ENCODE data around the gene KRTAP9-6. TPM values are rescaled to one million over a fixed set of nuclear protein-coding genes. Genes with fewer than 3 reads are reported as not detected.

Gene KRTAP9-6
- total RNA-seq, 4 donors from 2014 or later, result not detected

DNA sequence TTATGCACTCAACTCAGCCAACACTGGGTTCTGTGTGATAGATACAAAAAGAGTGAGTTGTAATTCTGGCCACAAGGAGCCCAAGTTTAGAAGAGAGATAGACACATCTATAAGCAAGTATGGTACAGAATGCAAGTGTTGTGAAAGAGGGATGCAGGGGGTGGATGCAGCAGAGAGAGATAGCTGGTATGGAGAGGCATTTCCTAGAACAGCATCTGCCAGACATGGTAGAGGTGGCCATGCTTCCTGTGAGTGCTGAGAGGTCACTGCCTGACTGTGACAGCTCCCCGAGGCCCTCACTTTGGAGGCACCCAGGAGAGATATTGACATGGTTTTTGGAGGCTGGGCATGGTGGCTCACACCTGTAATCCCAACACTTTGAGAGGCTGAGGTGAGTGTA is 45.9 kb downstream of the KRTAP9-6 start:
- no peaks in the 10 kb centered on the region for H3K9me3 ChIP-seq
- H3K36me3 ChIP-seq, result no peaks in the 10 kb centered on the region
- H3K4me3 ChIP-seq, result no peak overlapping the region
- DNase-seq, result no peak
- intact Hi-C loops (cut with DNase I; ENCODE audit: low total_unique reads), result no loop called here
- TF ChIP-seq POLR2A (IDR thresholded peaks at IDR 0.05), result no peak
- TF ChIP-seq CTCF (IDR thresholded peaks at IDR 0.05), result no peak
- no peak overlapping the region for H3K27ac ChIP-seq
- H3K27me3 ChIP-seq, result no peaks in the 10 kb centered on the region
- H3K4me1 ChIP-seq, result no peaks in the 10 kb centered on the region

DNA sequence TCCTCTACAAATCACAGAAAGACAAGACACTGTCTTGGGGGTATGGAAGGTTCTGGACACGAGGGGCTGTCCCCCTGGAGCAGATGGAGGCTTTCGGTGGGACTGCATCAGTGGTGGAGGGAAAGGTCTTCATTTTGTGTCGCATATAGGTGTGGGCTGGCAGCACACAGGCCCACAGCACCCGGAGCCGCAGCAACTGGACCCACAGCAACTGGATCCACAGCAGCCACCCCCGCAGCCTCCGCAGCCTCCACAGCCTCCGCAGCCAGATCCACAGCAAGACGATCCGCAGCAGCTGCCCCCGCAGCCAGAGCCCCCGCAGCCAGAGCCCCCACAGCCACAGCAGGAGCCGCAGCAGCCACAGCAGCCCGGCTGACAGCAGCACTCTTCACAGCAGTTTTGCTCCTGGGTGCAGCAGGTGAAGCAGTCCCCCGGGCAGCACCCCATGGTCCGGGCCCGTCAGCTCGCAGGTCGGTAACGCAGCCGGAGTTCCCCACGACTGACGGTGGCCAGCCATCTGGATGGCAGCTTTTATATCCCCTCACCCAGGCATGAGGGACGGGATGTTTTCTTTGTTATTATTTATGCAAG is 50.1 kb downstream of the KRTAP9-6 start, which contains the start of gene KRTAP17-1:
TSS of gene KRTAP17-1 (minus strand) at position 507 of the 591 bp plus-strand sequence. CDS start at position 447, 60 bp downstream.
- TF ChIP-seq CTCF (IDR thresholded peaks at IDR 0.05) (no peak), POLR2A (IDR thresholded peaks at IDR 0.05) (no peak)
- Histone ChIP-seq H3K4me3 (no peak within 1 kb of the TSS), H3K27ac (no peak within 1 kb of the TSS), H3K9me3 (peaks cover 0 to 7% of the 10 kb centered on the region in 2 donors), H3K27me3 (no peaks in the 10 kb centered on the region), H3K36me3 (no peaks in the 10 kb centered on the region), H3K4me1 (no peaks in the 10 kb centered on the region)
- intact Hi-C loops (cut with DNase I; ENCODE audit: low total_unique reads), result no loop called here
- DNase-seq, result no peak

Small RNAs within 50 kb of the gene (small RNA-seq; reads per million reads assigned to genes)
- not detected for gene KRTAP9-10P

Other genes starting within 250 kb of the KRTAP9-6 start
- not detected for gene KRTAP1-5, start 238.2 kb upstream of the KRTAP9-6 start, total RNA-seq
- not detected for gene KRTAP1-4, start 235.2 kb upstream of the KRTAP9-6 start, total RNA-seq
- gene KRTAP1-3, start 230.5 kb upstream of the KRTAP9-6 start, total RNA-seq, result not detected
- not detected for gene KRTAP1-1, start 223.9 kb upstream of the KRTAP9-6 start, total RNA-seq
- gene KRTAP2-1, start 218.1 kb upstream of the KRTAP9-6 start, total RNA-seq, result not detected
- gene KRTAP2-2, start 210.1 kb upstream of the KRTAP9-6 start, total RNA-seq, result not detected
- not detected for gene KRTAP2-3, start 205.3 kb upstream of the KRTAP9-6 start, total RNA-seq
- not detected for gene KRTAP2-4, start 199.5 kb upstream of the KRTAP9-6 start, total RNA-seq
- gene KRTAP4-7, start 181.2 kb upstream of the KRTAP9-6 start, total RNA-seq, result not detected
- not detected for gene KRTAP4-8, start 167.2 kb upstream of the KRTAP9-6 start, total RNA-seq
- not detected for gene KRTAP4-16, start 163.2 kb upstream of the KRTAP9-6 start, total RNA-seq
- not detected for gene KRTAP4-9, start 160.0 kb upstream of the KRTAP9-6 start, total RNA-seq
- gene KRTAP4-11, start 147.0 kb upstream of the KRTAP9-6 start, total RNA-seq, result not detected
- not detected for gene KRTAP4-12, start 141.2 kb upstream of the KRTAP9-6 start, total RNA-seq
- not detected for gene KRTAP4-6, start 124.8 kb upstream of the KRTAP9-6 start, total RNA-seq
- gene KRTAP4-5, start 115.6 kb upstream of the KRTAP9-6 start, total RNA-seq, result not detected
- not detected for gene KRTAP4-4, start 104.6 kb upstream of the KRTAP9-6 start, total RNA-seq
- gene KRTAP4-3, start 97.2 kb upstream of the KRTAP9-6 start, total RNA-seq, result not detected
- gene KRTAP4-2, start 87.2 kb upstream of the KRTAP9-6 start, total RNA-seq, result not detected
- gene KRTAP4-1, start 80.5 kb upstream of the KRTAP9-6 start, total RNA-seq, result not detected
- gene KRTAP9-1, start 75.5 kb upstream of the KRTAP9-6 start, total RNA-seq, result not detected
- not detected for gene KRTAP9-2, start 38.7 kb upstream of the KRTAP9-6 start, total RNA-seq
- gene KRTAP9-3, start 32.9 kb upstream of the KRTAP9-6 start, total RNA-seq, result not detected
- not detected for gene KRTAP9-8, start 27.4 kb upstream of the KRTAP9-6 start, total RNA-seq
- not detected for gene KRTAP9-4, start 15.7 kb upstream of the KRTAP9-6 start, total RNA-seq
- gene KRTAP9-9, start 10.0 kb upstream of the KRTAP9-6 start, total RNA-seq, result not detected
- not detected for gene KRTAP9-7, start 10.3 kb downstream of the KRTAP9-6 start, total RNA-seq
- gene KRTAP29-1, start 37.5 kb downstream of the KRTAP9-6 start, total RNA-seq, result not detected
- gene KRTAP16-1, start 43.9 kb downstream of the KRTAP9-6 start, total RNA-seq, result not detected
- not detected for gene KRTAP17-1, start 50.3 kb downstream of the KRTAP9-6 start, total RNA-seq
- not detected for gene KRT33A, start 85.5 kb downstream of the KRTAP9-6 start, total RNA-seq
- not detected for gene KRT33B, start 104.4 kb downstream of the KRTAP9-6 start, total RNA-seq
- under 1 TPM in 1 of 4 donors, not detected in 3; 0.28 TPM for gene KRT34, start 116.9 kb downstream of the KRTAP9-6 start, total RNA-seq
- gene KRT31, start 132.2 kb downstream of the KRTAP9-6 start, total RNA-seq, result not detected
- not detected for gene KRT37, start 159.2 kb downstream of the KRTAP9-6 start, total RNA-seq
- not detected for gene KRT38, start 175.6 kb downstream of the KRTAP9-6 start, total RNA-seq
- gene KRT32, start 202.0 kb downstream of the KRTAP9-6 start, total RNA-seq, result not detected
- not detected for gene KRT35, start 215.8 kb downstream of the KRTAP9-6 start, total RNA-seq
- gene KRT36, start 224.5 kb downstream of the KRTAP9-6 start, total RNA-seq, result not detected
- 1 to 10 TPM; 1.5 to 6.4 (median 3.0) TPM for gene KRT13, start 240.2 kb downstream of the KRTAP9-6 start, total RNA-seq

Measured in uterus (tissue), 4 donors.